ENCODE results near the gene COG4.

- no peak for TF ChIP-seq POLR2AphosphoS5 (IDR thresholded peaks at IDR 0.05; ENCODE audit: low read depth, low read length)
- no peak for TF ChIP-seq ZNF274 (IDR thresholded peaks at IDR 0.05; ENCODE audit: low read depth, low read length)
- TF ChIP-seq CTCF (IDR thresholded peaks at IDR 0.05 in 2 of 3, conservative IDR thresholded peaks at IDR 0.05 in 1 of 3; ENCODE audit: borderline replicate concordance in 1 of 3, insufficient read depth in 1 of 3, low read depth in 2 of 3, low read length in 2 of 3), result no peak
- TF ChIP-seq POLR2A (IDR thresholded peaks at IDR 0.05; ENCODE audit: borderline replicate concordance, extremely low read depth, insufficient read depth, insufficient read length), result no peak
- TF ChIP-seq TCF7L2 (IDR thresholded peaks at IDR 0.05; ENCODE audit: borderline replicate concordance, extremely low read depth, insufficient read depth, insufficient read length), result no peak
- TF ChIP-seq JUND (IDR thresholded peaks at IDR 0.05), result no peak
- TF ChIP-seq SP1 (IDR thresholded peaks at IDR 0.05; ENCODE audit: low read depth), result no peak
- no peak for TF ChIP-seq EZH2 (IDR thresholded peaks at IDR 0.05)
- no peak for TF ChIP-seq REST (IDR thresholded peaks at IDR 0.05; ENCODE audit: low read depth)
- no peak for TF ChIP-seq CEBPB (IDR thresholded peaks at IDR 0.05; ENCODE audit: low read depth)
These were observed 11.6 kb upstream of the COG4 start for GRCh38 chr16:70534971-70535370.
